ENCODE measurements around the gene LRMDA.

Gene LRMDA

DNA sequence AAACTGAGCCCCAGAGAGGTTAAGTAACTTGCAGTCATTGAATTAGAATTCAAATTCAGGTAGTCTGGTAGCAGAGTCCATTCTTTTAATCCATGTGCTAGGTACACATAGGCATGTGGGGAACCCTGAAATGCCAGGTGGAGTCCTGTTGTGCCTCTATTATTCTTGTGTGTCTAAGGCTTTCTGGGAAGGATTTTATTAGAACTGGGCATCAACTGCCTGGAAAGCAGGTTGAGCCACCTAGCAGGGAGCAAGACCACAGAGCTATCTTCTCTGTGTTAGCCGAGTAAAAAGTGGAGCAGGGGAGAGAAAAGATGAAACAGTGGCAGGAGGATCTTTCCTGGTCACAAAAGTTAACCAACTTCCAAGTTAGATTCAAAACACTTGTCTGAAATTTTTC is 494.6 kb downstream of the LRMDA start:
- no peak for DNase-seq (ENCODE audit: low read depth)

DNA sequence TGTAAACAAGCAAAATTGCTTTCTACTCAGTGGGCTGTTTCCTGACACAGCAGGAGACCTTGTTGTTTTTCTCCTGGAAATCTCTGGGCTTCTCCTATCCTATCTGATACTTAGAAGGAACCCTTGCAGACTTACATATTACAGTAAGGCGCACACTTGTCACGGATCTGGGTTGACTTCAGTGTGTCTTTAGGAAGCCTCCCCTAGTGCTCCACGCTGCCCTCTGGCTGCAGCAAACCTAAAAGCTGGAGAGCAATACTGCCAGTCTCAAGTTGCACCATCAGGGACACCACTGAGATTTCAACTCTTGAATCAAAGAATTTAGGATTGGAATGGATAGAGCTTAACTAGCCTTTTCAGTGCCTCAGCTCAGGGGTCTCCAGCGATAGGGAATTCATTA is 495.3 kb downstream of the LRMDA start:
- no peak for DNase-seq (ENCODE audit: low read depth)

DNA sequence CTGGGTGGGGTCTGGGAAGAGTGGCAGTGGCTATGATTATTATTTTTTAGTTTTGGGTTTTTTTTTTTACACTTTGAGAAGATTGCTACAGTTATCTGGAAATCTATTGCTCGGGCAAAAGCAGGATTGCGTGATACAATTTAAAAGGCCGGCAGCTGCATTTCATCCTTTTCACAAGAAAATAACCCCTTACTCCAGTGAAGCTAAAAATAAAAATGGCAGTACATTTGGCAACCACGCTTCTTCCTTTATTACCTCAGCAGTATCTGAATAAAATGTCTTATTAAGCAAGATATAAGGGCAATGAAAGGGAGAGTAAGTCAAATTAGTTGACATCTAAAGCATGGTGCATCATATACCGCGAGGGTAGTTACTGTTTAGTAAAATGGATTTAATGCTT is 496.8 kb downstream of the LRMDA start:
- no peak for DNase-seq (ENCODE audit: low read depth)

DNA sequence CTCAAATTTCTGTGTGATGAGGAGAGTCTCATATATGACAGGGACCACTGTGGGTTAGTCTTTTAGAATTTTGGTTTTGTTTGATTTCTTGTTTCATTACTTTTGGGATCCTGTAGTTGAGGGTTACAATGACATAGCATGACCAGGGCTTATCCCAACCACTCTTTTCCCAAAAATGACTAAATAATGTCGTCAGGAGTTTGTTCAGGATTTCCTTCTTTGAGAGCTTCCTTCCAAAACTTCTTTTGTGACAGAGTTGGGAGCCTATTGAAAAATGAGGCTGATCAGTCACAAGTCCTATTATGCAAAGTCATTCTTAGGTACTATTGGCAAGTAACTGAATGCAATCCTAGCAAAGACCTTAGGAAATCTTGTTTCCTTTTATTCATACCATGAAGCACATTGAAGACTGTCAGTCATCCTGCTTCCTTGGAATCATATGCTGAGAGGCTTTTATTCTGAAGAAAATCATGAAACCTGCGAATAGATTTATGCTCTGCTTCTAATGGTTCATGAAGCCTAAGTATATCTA is 498.3 kb downstream of the LRMDA start:
- DNase-seq (ENCODE audit: low read depth): no peak

DNA sequence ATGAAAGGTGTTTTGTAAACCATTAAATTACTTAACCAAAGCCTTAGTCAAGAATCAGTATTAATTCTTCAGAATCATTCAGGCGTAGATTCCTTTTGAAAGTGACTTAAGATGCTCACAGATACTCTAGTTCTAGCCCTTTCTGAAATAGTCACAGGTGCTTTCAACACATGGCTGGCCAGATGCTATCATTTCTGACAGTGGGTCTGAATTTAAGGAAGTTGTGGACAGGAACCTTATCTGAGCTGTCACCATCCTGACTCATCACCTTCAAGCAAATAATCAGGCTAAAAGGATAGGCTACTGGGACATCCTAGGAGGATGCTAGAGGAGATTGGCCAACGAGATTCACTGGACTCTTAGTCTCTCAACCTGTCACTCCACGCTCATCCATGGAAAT is 501.5 kb downstream of the LRMDA start:
- no peak for DNase-seq (ENCODE audit: low read depth)

DNA sequence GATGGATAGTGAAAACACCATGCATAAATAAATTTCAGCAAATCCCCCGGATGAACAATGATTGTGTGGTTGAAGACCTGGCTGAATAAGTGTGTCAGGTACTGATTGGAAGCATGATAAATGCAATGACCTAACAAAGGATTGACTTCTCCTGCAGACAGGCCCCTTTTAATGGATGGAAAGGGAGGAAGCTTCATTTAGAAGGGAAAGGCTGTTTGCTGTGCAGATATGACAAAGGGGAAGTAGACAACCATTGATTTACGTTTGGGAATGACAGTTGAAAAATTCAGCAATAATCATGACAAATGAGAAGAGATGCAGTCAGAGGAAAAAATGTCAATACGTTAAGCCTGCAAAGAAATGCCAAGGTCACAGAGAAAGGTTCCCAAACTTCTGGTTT is 503.8 kb downstream of the LRMDA start:
- no peak for DNase-seq (ENCODE audit: low read depth)

DNA sequence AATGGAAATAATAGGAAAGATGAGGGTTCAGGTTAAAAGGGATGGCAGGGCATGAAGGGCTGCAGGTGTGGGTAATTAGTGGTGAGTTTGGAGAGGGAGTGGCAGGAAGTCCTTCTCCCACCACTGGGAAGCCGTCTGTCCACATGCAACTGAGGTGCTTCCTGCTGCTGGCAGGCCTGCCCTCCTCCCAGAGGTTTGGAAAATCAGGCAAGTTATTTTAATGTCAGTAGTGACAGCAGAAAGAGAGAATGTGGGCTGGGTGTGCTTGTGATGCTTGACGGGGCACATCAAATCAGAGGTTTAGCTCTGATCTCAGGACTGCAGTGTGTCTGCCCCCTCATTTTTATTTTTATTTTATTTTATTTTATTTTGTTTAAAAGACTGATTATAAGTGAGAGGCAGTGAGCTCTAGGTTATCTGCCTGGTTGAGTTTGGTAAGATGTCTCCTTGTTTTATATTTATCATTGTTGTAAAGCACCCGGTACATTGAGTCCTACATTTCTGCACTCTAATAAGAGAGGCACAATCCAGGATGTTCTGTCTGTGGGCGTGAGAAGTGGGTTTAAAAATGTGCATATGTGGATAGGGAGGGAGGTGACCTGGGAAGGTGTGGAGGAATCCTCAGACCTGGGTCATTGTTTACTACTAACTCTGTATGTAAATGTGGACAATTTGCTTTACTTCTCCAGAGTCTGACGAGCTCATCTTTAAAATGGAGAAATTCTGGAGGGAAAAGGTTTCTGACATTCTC is 504.4 kb downstream of the LRMDA start:
- DNase-seq (ENCODE audit: low read depth): no peak

DNA sequence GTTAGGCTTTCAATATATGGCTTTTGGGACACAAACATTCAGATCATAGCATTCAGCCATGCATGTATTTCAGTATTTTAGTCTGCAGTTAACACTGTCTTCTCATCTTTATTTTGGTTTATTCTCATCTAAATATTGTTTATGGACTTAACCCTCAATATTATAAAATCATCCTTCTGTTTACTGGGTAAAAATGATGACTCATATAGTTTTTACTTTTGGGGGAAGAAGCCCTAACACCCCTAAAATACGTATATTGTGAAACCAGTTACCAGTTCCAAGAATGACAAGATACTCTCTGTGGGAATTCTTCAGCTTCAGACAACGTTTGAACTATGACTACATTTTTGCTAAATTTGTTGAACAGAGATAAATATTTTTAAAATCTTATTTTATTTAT is 505.4 kb downstream of the LRMDA start:
- DNase-seq (ENCODE audit: low read depth): no peak

DNA sequence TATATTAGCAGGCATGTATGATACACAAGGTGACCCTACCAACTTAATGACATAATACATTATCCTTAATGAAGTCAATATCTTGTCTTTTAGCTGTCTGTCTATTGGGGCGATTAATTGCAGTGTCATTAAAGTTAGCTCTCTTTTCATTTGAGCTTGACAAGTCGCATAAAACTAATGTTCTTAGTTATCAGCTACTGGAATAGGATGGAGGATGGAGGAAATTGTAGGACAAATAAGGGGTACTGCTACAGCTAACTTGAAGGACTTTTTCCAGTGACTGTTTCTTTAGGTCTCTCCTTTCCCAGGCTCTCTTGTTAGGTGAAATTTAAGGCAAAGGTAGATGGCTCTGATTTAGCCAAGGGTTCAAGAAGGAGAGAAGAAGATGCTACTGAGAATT is 506.4 kb downstream of the LRMDA start:
- no peak for DNase-seq (ENCODE audit: low read depth)

DNA sequence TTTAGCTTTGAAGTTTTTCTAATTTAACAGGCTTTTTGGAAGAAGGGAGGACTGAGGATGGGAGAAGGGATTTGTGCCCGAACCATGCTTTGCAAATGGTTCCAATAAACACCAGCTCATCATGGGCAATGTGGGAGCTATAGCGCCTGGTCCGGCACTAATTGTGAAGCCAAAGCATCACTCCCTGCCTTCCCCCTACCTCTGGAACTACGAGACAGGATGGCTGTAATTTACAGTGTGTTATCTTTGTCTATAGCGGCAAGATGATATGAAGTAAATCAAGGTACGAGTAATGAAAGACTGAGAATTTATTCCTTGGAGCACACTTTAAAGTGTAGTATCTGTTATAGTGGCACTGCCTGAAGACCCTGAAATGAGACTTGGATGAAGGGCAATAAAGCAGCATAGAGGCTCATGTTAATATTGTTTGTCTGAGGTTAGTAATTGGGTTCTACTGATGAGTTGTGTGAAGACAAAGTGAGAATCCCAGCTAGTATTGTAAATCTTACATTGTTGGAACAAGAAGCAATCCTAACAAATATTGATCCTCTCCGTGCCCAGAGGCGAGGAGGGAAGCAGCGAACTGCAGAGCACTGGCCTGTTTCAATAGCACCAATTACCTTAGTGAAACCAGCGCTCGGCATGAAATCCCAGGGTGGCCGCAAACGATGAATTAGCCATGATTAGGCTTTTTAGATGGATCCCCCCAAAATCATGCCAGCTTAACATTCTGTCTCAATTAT is 507.1 kb downstream of the LRMDA start:
- no peak for DNase-seq (ENCODE audit: low read depth)

DNA sequence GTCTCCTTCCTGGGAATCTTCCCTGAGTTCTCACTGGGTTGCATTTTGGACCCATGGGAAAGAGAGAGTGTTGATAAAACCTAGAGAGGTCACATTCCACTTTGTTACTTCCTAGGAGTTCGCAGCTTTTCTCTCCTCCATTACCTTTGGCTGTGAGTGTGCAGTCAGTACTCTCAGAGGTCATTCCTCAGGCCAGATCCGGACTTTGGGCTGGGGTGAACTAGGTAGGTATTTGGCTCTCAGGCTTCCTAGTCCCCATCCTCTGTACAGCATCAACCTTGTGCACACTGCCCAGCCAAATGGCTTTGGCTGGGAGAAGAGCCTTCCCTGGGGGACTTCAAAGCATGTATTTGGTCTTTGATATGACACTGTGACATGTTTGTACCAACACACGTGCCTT is 508.1 kb downstream of the LRMDA start:
- DNase-seq (ENCODE audit: low read depth): no peak

DNA sequence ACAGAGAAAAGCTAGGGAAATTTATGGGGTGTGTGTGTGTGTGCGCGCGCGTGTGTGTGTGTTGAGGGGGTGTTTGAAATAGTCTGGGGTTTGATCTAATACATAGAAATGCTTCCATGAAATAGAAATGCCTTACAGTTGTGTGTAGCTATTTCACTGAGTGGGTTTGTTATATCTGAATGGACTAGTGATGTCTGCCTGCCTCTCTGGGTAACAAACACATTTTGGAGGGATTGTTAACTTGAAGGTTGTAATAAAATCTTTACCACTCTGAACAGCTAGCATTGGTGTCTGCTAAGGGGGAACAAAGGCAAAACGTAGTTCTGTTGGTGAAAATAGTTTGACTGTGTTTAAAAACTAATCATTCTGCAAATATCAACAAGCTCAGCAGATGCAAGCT is 509.3 kb downstream of the LRMDA start:
- no peak for DNase-seq (ENCODE audit: low read depth)

DNA sequence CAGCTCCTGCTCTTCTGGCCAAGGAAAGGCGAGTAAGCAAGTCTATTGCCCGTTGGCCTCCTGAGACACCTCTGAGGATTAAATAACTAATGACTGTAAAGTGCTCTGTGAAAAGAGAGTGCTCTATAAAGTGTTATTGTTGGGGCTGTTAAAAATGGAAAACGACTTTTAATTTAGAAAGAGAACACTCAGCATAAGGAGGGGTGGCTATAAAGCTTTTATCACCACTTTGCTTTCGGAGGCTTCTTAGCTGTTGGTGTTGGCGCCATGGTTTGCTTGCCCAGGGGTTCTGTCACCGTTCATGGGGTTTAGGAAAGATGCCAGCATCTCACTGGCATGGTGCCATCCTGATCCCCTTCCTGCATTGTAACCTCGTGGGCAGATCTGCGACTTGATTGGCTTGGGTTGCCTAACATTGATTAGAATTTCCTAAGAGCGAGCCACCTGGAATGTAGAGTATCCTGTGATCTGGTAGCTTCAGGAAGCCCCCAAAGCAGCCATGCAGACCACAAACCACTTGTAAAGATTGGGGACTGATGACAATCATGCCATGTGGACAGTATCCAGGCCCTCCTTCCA is 509.9 kb downstream of the LRMDA start:
- DNase-seq (ENCODE audit: low read depth): no peak

DNA sequence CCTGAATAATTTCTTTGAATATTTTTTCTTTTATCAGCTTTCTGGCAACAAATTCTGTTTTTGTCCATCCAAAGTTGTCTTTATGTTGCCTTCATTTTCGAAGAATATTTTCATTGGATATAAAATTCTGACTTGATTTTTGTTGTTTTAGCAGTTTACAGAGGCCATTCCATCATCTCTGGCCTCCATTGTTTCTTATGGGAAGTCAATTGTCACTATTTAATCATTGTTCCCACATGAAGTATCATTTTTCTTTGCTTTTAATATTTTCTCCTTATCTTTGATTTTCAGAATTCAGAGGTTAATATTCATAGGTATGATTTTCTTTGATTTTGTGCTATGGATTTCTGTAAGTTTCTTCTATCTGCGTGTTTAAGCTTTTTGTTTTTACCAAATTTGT is 512.6 kb downstream of the LRMDA start:
- DNase-seq (ENCODE audit: low read depth): no peak

DNA sequence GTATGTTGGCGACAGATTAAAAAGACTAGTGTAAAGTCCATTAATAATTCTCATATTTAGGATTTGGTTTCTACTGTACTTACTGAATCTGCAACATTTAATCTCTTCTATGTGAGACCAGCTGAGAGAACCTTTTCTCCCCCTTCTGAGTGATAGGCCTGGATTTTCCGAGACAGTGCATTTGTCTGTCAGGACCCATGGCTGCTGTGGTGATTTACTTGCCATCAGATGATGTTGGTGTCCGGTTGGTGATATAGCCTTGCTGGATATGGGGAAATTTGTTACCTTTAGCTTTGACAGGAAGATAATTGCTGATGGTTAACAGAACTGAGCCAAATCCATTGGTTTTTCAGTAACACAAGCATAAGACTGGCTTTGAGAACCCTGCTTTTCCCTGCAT is 517.2 kb downstream of the LRMDA start:
- DNase-seq (ENCODE audit: low read depth): no peak

DNA sequence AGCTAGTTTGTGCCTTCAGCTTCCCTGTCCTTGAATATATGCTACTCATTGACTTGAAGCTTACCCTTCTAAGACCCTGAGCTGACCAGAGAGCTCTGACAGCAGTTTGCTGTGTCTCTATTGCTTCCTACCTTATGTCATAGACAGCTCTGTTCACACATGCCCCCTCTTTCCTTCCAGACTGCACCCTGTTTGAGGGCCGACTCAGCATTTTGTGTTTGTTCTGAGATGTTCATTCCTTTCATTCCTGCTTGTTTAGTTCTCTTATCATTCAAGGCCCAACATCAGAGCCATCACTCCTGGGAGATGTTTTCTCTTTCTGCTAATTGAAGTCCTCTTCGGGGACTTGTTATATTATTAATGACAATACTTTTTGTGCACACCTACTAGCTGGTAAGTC is 518.9 kb downstream of the LRMDA start:
- no peak for DNase-seq (ENCODE audit: low read depth)

DNA sequence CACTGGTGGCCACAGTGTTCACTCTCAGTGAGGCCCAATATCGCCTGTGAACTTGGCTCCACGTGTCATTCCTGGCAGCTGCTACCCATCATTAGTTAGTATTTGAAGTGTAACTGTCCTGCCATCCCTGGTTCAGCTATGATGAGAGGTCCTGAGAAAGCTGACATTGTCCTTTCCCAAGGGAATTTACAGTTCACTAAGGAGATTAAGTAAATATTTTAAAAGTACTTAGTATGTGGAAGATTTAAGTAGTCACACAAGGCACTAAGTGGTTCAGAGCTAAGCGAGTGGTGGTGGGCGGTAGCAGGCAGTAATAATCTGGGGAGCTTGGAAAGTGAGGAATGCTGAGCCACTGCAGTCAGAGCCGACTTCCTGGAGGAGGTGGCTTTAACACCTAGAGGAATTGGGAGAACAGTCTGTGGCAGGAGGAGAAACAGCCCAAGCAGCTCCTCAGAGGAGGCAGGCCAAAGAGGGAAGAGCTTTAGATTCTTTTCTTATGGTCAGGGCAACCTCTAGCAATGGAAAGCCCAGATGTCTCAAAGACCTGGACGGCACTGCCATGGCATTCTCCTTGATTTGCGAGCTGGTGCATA is 519.7 kb downstream of the LRMDA start:
- DNase-seq (ENCODE audit: low read depth): no peak

DNA sequence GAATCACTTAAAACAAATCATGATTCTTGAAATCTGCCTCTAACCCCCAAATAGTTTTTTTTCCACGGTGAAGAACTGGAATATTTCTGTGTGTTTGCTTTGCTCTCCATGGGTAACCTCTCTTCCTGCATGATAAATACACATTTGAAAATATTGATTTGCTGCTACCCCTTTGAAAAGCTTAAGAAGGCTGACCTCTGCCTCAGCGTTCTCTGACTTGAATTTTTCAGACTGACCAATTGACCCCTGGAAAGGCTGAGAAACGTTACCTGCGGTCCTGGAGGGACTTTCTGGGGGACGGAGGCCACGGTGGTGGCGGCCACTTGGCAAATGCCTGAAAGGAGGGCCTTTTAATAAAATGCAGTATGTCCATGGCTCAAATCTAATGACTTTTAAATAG is 520.2 kb downstream of the LRMDA start:
- DNase-seq (ENCODE audit: low read depth): no peak

DNA sequence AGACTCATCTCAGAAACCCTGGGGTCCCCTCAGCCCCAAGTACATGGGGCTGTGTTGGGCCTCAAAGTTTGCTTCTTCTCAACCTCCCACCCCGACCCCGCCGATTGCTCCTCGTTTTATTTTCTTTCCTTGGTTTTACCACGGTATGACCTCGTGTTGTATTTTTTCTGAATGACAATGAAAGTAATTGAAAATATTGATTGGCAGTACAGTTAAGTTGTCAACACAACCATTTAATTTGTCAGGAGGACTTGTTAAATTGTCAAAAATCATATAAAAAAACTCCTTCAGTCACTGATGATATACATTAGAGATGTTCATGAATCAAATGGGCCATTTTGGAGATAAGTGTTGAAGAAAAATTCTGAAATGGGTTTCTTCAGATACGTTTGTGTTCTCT is 520.7 kb downstream of the LRMDA start:
- no peak for DNase-seq (ENCODE audit: low read depth)

DNA sequence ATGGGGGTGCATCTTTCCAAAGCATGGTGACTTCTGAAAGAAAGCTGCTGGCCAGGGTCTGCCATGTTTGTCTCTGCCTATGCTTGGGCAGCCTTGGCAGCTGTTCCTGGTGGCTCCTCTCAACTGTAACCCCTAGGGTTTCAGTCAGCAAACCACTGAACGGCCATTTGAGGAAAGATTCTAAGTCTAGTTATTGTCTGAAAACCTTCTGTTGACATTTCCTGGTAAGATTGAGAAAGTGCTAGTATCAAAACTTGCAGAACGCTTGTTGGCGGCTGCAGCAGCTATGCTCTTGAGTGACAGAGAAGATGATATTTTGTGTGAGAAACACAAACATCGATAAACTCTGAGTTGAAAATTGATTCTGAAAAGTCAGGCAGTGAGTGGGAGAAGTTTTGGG is 523.1 kb downstream of the LRMDA start:
- no peak for DNase-seq (ENCODE audit: low read depth)

DNA sequence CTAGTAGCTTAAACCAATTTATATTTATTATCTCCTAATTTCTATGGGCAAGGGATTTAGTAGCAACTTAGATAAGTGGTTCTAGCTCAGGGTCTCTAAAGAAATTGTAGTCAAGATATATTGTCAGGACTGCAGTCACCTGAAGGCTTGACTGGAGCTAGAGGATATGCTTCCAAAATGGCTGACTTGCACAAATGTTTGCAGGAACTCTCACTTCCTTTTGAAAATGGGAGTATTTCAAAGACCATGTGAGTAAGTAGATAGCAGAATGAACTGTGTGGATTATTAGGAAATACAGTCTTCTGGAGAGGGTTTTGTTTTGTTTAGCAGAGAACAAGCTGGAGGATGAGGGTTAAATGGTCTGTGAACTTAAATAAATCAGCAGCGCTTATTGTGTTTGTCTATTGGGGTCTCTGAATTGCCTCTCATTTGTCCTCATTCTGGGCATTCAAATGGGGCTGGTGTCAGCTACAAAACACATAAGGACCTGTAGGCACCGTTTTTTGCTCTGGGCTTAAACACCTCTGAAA is 524.6 kb downstream of the LRMDA start:
- DNase-seq (ENCODE audit: low read depth): no peak

DNA sequence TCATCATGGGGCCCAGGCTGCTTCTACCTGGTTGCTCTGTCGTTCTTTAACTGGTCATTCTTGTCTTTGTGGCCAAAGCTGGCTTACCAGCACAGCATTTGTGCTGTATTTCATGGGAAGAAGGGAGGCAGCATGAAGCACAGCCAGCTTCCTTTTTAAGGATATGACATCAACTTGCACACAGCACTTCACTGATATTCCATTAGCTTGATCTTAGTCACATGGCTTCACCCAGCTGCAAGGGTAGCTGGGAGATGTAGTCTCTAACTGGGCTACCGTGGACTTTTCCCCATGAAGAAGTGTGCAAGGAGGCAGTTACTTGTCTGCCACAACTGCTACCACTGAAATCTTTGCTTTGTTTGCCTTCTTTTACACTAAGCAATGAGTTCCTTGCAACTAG is 525.2 kb downstream of the LRMDA start:
- no peak for DNase-seq (ENCODE audit: low read depth)
